T-cell (primary cell): ENCODE measurements around the gene LRRC10B. TPM values are rescaled to one million over a fixed set of nuclear protein-coding genes. Genes with fewer than 3 reads are reported as not detected.

Source experiments
- ATAC-seq, 4 experiments: fragments of 200-7000 bp in 3 of 4; fragments of 150-1000 bp in 1 of 4; cut with Tn5 transposase; replicated peaks in 1 of 4; 1 replicate in 3 of 4; 2 replicates in 1 of 4; pipeline ENCODE4 v1.10.0; 2021; ENCODE audit warnings: moderate library complexity in 3 of 4, mild to moderate bottlenecking in 2 of 4, moderate number of reproducible peaks in 1 of 4
- CTCF ChIA-PET, 2 donors: fragments of 300-600 bp; sonication (Branson Sonifier 250); formaldehyde crosslinking; loops; one replicate each; lab custom pipeline; 2022; ENCODE audit warnings: antibody characterized with exemption in 2 of 2; lab: Charles Lee
- POLR2A ChIA-PET, 2 donors: fragments of 300-600 bp; sonication (Branson Sonifier 250); formaldehyde crosslinking; loops; one replicate each; lab custom pipeline; 2022; ENCODE audit warnings: antibody characterized with exemption in 2 of 2; lab: Charles Lee
- DNase-seq, 35 experiments: peaks; one replicate each; pipeline versions ENCODE4 v3.0.0 to v3.0.0-alpha.2; 2013 to 2023
- H3K27ac ChIP-seq: one replicate; pipeline ENCODE4 v1.5.1; 2013; ENCODE audit warnings: low read length
- H3K27me3 ChIP-seq, 2 experiments: replicated peaks in 1 of 2; 1 replicate in 1 of 2; 2 replicates in 1 of 2; pipeline versions ENCODE4 v1.6.1 to v1.7.0; 2013; ENCODE audit warnings: low read length in 1 of 2, mixed read lengths in 1 of 2; ENCODE audit not compliant: control insufficient read depth in 2 of 2, insufficient read depth in 2 of 2; ENCODE audit errors: extremely low read depth in 1 of 2
- H3K36me3 ChIP-seq, 2 donors: 1 replicate in 1 of 2; 2 replicates in 1 of 2; pipeline versions ENCODE4 v1.6.1 to v1.7.0; 2013; ENCODE audit warnings: low read length in 1 of 2; ENCODE audit not compliant: control insufficient read depth in 2 of 2, insufficient read depth in 1 of 2; ENCODE audit errors: extremely low read depth in 1 of 2
- H3K4me1 ChIP-seq, 2 experiments: 1 replicate in 1 of 2; 2 replicates in 1 of 2; pipeline versions ENCODE4 v1.6.1 to v1.7.0; 2013; ENCODE audit warnings: low read length in 2 of 2, mixed read lengths in 1 of 2; ENCODE audit not compliant: insufficient read depth in 2 of 2, control insufficient read depth in 1 of 2; ENCODE audit errors: extremely low read depth in 1 of 2
- H3K4me3 ChIP-seq, 2 donors: 1 replicate in 1 of 2; 2 replicates in 1 of 2; pipeline versions ENCODE4 v1.5.1 to v1.7.0; 2013; ENCODE audit warnings: mild to moderate bottlenecking in 2 of 2, low read length in 1 of 2, moderate library complexity in 1 of 2; ENCODE audit not compliant: control insufficient read depth in 1 of 2; ENCODE audit errors: extremely low read depth in 1 of 2
- H3K9me3 ChIP-seq: 2 replicates; pipeline ENCODE4 v1.7.0; 2013
- H3K27ac Mint-ChIP-seq, 2 donors: one replicate each; pipeline ENCODE4 v1.8.0; 2020 to 2021; ENCODE audit warnings: mild to moderate bottlenecking in 2 of 2, mixed read lengths in 2 of 2
- H3K27me3 Mint-ChIP-seq, 2 donors: one replicate each; pipeline ENCODE4 v1.8.0; 2021 to 2022; ENCODE audit warnings: mixed read lengths in 2 of 2
- H3K36me3 Mint-ChIP-seq: one replicate; pipeline ENCODE4 v1.8.0; 2021; ENCODE audit warnings: mixed read lengths
- H3K4me1 Mint-ChIP-seq, 3 donors: one replicate each; pipeline ENCODE4 v1.8.0; 2020 to 2022; ENCODE audit warnings: mixed read lengths in 3 of 3, mild to moderate bottlenecking in 1 of 3
- H3K4me3 Mint-ChIP-seq, 3 donors: one replicate each; pipeline ENCODE4 v1.8.0; 2020 to 2022; ENCODE audit warnings: mild to moderate bottlenecking in 3 of 3, mixed read lengths in 3 of 3, moderate library complexity in 3 of 3
- H3K9me3 Mint-ChIP-seq, 3 donors: one replicate each; pipeline ENCODE4 v1.8.0; 2020 to 2022; ENCODE audit warnings: mixed read lengths in 3 of 3
- WGBS: methylation state at CpG from one replicate; pipeline ENCODE4 v1.1.5; 2013; ENCODE audit warnings: missing lambda C conversion rate; ENCODE audit not compliant: insufficient coverage; 5-methylcytosine and 5-hydroxymethylcytosine counted together
- total RNA-seq, 35 experiments: library from RNA in 6 of 35; stranded (reverse) in 6 of 35; fragments of 120-200 nt in 1 of 35; gene quantifications; one replicate each; pipeline versions ENCODE4 v1.2.1 to v1.2.4 and lab custom pipeline; 2013 to 2026

Gene LRRC10B
- total RNA-seq, 5 donors from 2014 or later (not counting 1 experiment from before 2014, with no cell fraction given) = 0.21 TPM; not detected in 4

DNA sequence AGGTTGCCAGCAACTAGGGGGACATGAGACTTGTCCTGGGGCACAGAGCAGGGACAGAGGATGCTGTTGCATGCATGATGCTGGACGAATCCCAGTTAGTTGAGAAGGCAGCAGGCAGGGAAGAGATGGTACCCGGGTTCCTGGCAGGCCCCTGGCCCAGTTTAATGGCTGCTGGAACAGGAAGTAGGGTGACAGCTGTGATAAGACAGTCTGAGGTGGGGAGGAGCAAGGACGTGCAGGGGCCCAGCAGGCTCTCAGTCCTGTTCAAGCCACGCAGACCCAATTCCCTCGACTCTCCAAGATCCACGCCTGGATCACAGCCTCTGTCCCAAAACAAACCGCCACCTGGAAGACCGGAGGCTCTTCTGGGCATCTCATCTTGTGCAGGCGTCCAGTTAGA is 32.0 kb downstream of the LRRC10B start:
- no peak for ATAC-seq
- Histone ChIP-seq H3K27ac (no peak overlapping the region), H3K27me3 (peaks cover 0 to 61% of the 10 kb centered on the region in 2 experiments), H3K4me3 (no peak overlapping the region), H3K36me3 (no peaks in the 10 kb centered on the region), H3K9me3 (no peaks in the 10 kb centered on the region), H3K4me1 (no peaks in the 10 kb centered on the region)
- no peak overlapping the region for H3K27ac Mint-ChIP-seq
- H3K4me1 Mint-ChIP-seq = peaks cover 0 to 8% (median 1%) of the 10 kb centered on the region in 3 donors
- no peak for DNase-seq
- peaks cover 26 to 32% of the 10 kb centered on the region in 2 donors for H3K27me3 Mint-ChIP-seq
- CTCF ChIA-PET = no interaction called here
- H3K36me3 Mint-ChIP-seq = no peaks in the 10 kb centered on the region
- peaks cover 0 to 3% (median 0%) of the 10 kb centered on the region in 3 donors for H3K9me3 Mint-ChIP-seq
- POLR2A ChIA-PET = no interaction called here
- 47% methylated on average over 7 of the region's 9 CpGs for WGBS
- no peak overlapping the region for H3K4me3 Mint-ChIP-seq

DNA sequence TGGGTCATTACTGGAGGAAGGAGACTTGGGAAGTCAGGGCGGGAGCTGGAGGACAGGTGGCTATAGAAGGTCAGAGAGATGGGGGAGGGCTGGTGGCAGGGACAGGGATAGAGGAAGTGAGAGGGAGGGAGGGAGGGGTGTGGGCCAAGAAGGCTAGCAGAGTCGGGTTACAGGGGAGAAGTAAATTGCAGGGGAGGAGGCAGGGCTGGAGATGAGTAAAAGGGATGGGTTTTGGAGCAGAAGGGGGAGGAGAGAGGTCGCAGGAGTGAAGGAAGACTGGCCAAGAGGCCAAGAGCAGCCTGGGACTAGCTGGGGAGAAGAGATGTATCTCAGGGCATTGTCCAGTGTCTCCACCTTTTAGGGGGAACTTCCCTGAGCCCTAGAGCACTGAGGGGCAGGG is 33.0 kb downstream of the LRRC10B start:
- H3K4me3 Mint-ChIP-seq = no peak overlapping the region
- Histone ChIP-seq H3K4me3 (no peak overlapping the region), H3K4me1 (no peaks in the 10 kb centered on the region), H3K27me3 (peaks cover 0 to 58% of the 10 kb centered on the region in 2 experiments), H3K9me3 (no peaks in the 10 kb centered on the region), H3K36me3 (no peaks in the 10 kb centered on the region), H3K27ac (no peak overlapping the region)
- DNase-seq = no peak
- POLR2A ChIA-PET = no interaction called here
- H3K9me3 Mint-ChIP-seq = peaks cover 0 to 3% (median 0%) of the 10 kb centered on the region in 3 donors
- CTCF ChIA-PET = no interaction called here
- no peaks in the 10 kb centered on the region for H3K36me3 Mint-ChIP-seq
- peaks cover 33 to 35% of the 10 kb centered on the region in 2 donors for H3K27me3 Mint-ChIP-seq
- ATAC-seq = no peak
- WGBS = 16% methylated on average over 3 of the region's 3 CpGs
- H3K27ac Mint-ChIP-seq = no peak overlapping the region
- H3K4me1 Mint-ChIP-seq = peaks cover 0 to 10% (median 1%) of the 10 kb centered on the region in 3 donors

DNA sequence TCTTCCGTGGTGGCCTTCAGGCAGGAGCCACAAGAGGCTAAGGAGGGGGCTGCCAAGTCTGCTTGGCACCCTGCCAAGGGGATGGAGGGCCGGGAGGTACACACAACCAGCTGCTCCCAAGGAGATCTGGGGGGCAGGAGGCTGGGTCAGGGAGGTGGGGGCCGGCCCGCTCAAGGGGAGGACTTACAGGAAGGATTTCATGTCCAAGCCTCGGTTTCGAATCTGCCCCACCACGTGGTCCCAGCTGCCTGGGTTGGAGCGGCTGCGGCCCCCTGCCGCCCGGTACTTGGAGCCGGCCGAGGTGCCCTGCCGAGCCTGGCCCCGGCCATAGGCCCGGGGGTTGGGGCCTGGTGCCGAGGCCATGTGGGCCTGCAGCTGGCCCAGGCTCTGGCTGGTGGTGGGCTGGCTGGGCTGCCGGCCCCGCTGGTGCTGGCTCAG is 33.5 kb downstream of the LRRC10B start:
- CTCF ChIA-PET = no interaction called here
- H3K4me1 ChIP-seq = no peaks in the 10 kb centered on the region
- no peaks in the 10 kb centered on the region for H3K36me3 ChIP-seq

DNA sequence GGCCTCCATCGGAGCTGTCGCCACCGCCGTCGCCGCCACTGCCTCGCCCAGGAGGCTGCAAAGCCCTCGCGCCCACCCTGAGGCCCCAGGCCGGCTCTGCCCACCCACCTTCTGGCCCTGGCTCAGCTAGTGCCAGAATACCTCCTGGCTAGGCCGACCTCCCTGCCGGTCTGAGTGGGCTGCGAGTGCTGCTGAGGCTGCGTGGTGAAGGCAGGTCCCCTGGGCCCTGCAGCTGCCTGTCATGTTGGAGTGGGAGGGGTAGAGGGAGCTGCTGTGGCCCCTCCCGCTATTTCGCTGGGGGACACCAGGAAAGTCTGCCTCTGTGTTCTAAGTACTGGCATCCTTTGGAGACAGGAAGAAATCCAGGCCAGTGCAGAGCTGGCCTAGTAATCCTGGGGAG is 34.2 kb downstream of the LRRC10B start:
- Mint-ChIP-seq H3K27me3 (peaks cover 36 to 42% of the 10 kb centered on the region in 2 donors), H3K9me3 (peaks cover 0 to 3% (median 0%) of the 10 kb centered on the region in 3 donors), H3K4me3 (no peak overlapping the region), H3K4me1 (peaks cover 0 to 10% (median 1%) of the 10 kb centered on the region in 3 donors), H3K27ac (no peak overlapping the region), H3K36me3 (no peaks in the 10 kb centered on the region)
- 89% methylated on average over 16 of the region's 16 CpGs for WGBS
- no peak overlapping the region for H3K27ac ChIP-seq
- ChIA-PET CTCF (no interaction called here), POLR2A (no interaction called here)
- ATAC-seq (no peak), DNase-seq (no peak)
- no peaks in the 10 kb centered on the region for H3K36me3 ChIP-seq
- no peaks in the 10 kb centered on the region for H3K9me3 ChIP-seq
- peaks cover 0 to 51% of the 10 kb centered on the region in 2 experiments for H3K27me3 ChIP-seq
- no peak overlapping the region for H3K4me3 ChIP-seq
- no peaks in the 10 kb centered on the region for H3K4me1 ChIP-seq

More for the DNA sequence above, 33.5 kb downstream of the LRRC10B start:
- peaks cover 0 to 53% of the 10 kb centered on the region in 2 experiments for H3K27me3 ChIP-seq
- no peak for DNase-seq
- no peak overlapping the region for H3K27ac ChIP-seq
- peaks cover 0 to 10% (median 1%) of the 10 kb centered on the region in 3 donors for H3K4me1 Mint-ChIP-seq
- H3K4me3 Mint-ChIP-seq = no peak overlapping the region
- H3K36me3 Mint-ChIP-seq = no peaks in the 10 kb centered on the region
- POLR2A ChIA-PET = no interaction called here
- ATAC-seq = no peak
- no peak overlapping the region for H3K4me3 ChIP-seq
- no peaks in the 10 kb centered on the region for H3K9me3 ChIP-seq
- H3K27ac Mint-ChIP-seq = no peak overlapping the region
- WGBS = 63% methylated on average over 18 of the region's 19 CpGs
- H3K9me3 Mint-ChIP-seq = peaks cover 0 to 3% (median 0%) of the 10 kb centered on the region in 3 donors
- peaks cover 34 to 37% of the 10 kb centered on the region in 2 donors for H3K27me3 Mint-ChIP-seq

DNA sequence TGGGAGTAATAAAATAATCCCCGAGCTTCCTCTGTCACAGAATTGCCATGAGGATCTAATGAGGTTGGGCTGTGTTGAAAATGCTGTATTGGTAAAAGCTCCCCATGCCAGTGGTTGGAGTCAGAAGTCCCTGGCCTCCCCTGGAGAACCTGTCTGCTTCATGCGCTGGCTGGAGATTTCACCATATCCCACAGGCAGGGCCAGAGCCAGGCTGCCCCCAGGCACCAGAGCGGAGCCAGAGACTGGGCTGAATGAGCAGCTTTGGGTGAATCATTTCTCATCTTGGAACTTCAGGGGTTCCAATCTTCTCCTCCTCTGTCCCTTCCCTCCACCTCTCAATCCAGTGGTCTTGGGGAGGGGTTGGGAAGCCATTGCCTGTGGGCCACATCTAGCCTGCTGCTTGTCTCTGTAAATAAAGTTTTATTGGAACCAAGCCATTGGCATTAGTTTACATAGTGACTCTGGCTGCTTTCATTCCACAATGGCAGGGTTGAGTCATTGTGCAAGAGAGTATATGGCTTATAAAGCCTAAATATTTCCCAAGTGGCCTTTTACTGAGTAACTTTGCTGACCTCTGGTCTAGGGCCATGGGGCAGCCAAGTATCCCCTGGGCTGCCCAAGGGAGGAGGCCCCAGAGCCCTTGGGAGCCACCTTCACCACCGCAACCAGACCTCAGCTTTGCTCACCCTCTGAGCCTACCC is 35.2 kb downstream of the LRRC10B start:
- no peak for ATAC-seq
- no peak overlapping the region for H3K4me3 ChIP-seq
- no peaks in the 10 kb centered on the region for H3K4me1 ChIP-seq
- Mint-ChIP-seq H3K27ac (no peak overlapping the region), H3K4me1 (peaks cover 0 to 10% (median 1%) of the 10 kb centered on the region in 3 donors), H3K27me3 (peaks cover 35 to 44% of the 10 kb centered on the region in 2 donors), H3K4me3 (no peak overlapping the region), H3K36me3 (no peaks in the 10 kb centered on the region), H3K9me3 (peaks cover 0 to 3% (median 0%) of the 10 kb centered on the region in 3 donors)
- DNase-seq = no peak
- POLR2A ChIA-PET = no interaction called here
- WGBS = no CpG with 5 or more reads among the region's 4 CpGs
- no peaks in the 10 kb centered on the region for H3K9me3 ChIP-seq
- CTCF ChIA-PET = no interaction called here
- H3K27me3 ChIP-seq = peaks cover 0 to 52% of the 10 kb centered on the region in 2 experiments
- H3K27ac ChIP-seq = no peak overlapping the region
- H3K36me3 ChIP-seq = no peaks in the 10 kb centered on the region

DNA sequence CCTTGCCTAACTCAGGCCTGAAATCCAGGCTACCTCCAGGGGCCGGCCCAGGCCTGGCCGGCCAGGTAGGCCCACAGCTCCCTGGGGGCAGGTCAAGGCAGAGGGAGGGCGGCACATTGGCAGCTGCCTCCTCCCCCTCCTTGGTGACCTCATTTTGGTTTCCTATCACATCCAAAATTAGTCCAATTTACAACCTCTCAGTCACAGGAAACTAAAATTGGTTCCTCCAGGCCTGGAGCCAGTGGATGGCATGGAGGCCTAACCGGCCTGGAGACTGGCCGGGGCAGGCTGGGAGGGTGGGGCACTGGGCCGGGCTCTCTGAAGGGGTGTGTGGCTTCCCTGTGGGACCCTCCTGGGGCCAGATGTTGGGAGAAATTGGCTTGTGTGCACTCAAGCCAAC is 35.9 kb downstream of the LRRC10B start:
- Mint-ChIP-seq H3K27ac (no peak overlapping the region), H3K4me3 (no peak overlapping the region), H3K9me3 (peaks cover 0 to 3% (median 0%) of the 10 kb centered on the region in 3 donors), H3K27me3 (peaks cover 35 to 39% of the 10 kb centered on the region in 2 donors), H3K36me3 (no peaks in the 10 kb centered on the region), H3K4me1 (peaks cover 0 to 10% (median 1%) of the 10 kb centered on the region in 3 donors)
- Histone ChIP-seq H3K36me3 (no peaks in the 10 kb centered on the region), H3K4me1 (no peaks in the 10 kb centered on the region), H3K9me3 (no peaks in the 10 kb centered on the region), H3K4me3 (no peak overlapping the region), H3K27me3 (peaks cover 0 to 57% of the 10 kb centered on the region in 2 experiments), H3K27ac (no peak overlapping the region)
- POLR2A ChIA-PET = no interaction called here
- ATAC-seq = no peak
- no peak for DNase-seq
- CTCF ChIA-PET = no interaction called here
- 81% methylated on average over 6 of the region's 6 CpGs for WGBS
